Subcutaneous abdominal adipose tissue (tissue), 5 donors: ENCODE measurements around the gene LAMP5.

ENCODE experiments used
- H3K27ac ChIP-seq: one replicate; pipeline ENCODE4 v1.7.0; 2013; ENCODE audit warnings: low read depth, mild to moderate bottlenecking, inconsistent platforms, low read length, moderate library complexity
- H3K27me3 ChIP-seq, 5 donors: one replicate each; pipeline ENCODE4 v1.7.0; 2013; ENCODE audit warnings: low read length in 5 of 5, inconsistent platforms in 1 of 5; ENCODE audit not compliant: control insufficient read depth in 5 of 5, insufficient read depth in 4 of 5
- H3K36me3 ChIP-seq, 5 donors: one replicate each; pipeline ENCODE4 v1.7.0; 2013; ENCODE audit warnings: low read length in 5 of 5; ENCODE audit not compliant: control insufficient read depth in 5 of 5, insufficient read depth in 5 of 5
- H3K4me1 ChIP-seq, 5 donors: one replicate each; pipeline ENCODE4 v1.7.0; 2013; ENCODE audit warnings: low read length in 5 of 5, mild to moderate bottlenecking in 3 of 5, moderate library complexity in 1 of 5; ENCODE audit not compliant: control insufficient read depth in 5 of 5, insufficient read depth in 5 of 5
- H3K4me3 ChIP-seq, 5 donors: one replicate each; pipeline ENCODE4 v1.7.0; 2013; ENCODE audit warnings: low read length in 5 of 5, low read depth in 1 of 5
- H3K9ac ChIP-seq, 5 donors: one replicate each; pipeline ENCODE4 v1.7.0; 2013; ENCODE audit warnings: low read length in 5 of 5, mild to moderate bottlenecking in 4 of 5, moderate library complexity in 3 of 5
- H3K9me3 ChIP-seq, 5 donors: one replicate each; pipeline ENCODE4 v1.7.0; 2013; ENCODE audit warnings: low read length in 5 of 5; ENCODE audit not compliant: control insufficient read depth in 5 of 5
- donor health status: healthy.
- donor health status: healthy.
- donor health status: healthy.
- donor health status: healthy.
- donor health status: healthy.

The LAMP5 gene

DNA sequence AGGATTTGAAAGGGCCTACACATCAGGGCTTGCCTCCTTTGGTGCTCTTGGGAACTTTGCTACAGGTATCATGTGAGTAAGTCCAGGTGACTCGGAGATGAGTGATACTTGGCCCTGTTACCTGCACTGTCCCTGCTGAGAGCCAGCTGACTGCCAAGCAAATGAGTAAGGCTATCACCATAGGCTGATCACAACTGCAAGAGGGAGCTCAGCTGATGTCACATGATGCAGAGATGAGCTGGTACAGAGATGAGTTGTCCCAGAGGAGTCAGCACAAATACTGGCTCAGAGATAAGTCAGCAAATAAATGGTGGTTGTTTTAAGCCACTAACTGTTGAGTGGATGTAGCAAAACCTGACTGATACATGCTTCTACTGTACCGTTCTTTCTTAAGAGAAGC, 41.4 kb downstream of the LAMP5 start:
- no peak overlapping the region for H3K27ac ChIP-seq
- H3K9ac ChIP-seq: no peak overlapping the region
- H3K27me3 ChIP-seq: no peaks in the 10 kb centered on the region
- H3K4me3 ChIP-seq: no peak overlapping the region
- peaks cover 0 to 11% (median 3%) of the 10 kb centered on the region in 5 donors for H3K9me3 ChIP-seq
- H3K36me3 ChIP-seq: no peaks in the 10 kb centered on the region
- no peaks in the 10 kb centered on the region for H3K4me1 ChIP-seq

- Histone ChIP-seq H3K4me3 (no peak overlapping the region), H3K4me1 (no peaks in the 10 kb centered on the region), H3K9ac (no peak overlapping the region), H3K27ac (no peak overlapping the region), H3K36me3 (no peaks in the 10 kb centered on the region), H3K27me3 (no peaks in the 10 kb centered on the region), H3K9me3 (peaks cover 0 to 11% (median 3%) of the 10 kb centered on the region in 5 donors)
Measured at GRCh38 chr20:9557411-9557810, 43.0 kb downstream of the LAMP5 start.

- Histone ChIP-seq H3K36me3 (no peaks in the 10 kb centered on the region), H3K27me3 (peaks cover 0 to 2% (median 0%) of the 10 kb centered on the region in 5 donors), H3K27ac (no peak overlapping the region), H3K9me3 (peaks cover 0 to 8% (median 0%) of the 10 kb centered on the region in 5 donors), H3K9ac (no peak overlapping the region), H3K4me3 (no peak overlapping the region), H3K4me1 (no peaks in the 10 kb centered on the region)
Measured at GRCh38 chr20:9565910-9566550, 51.6 kb downstream of the LAMP5 start.

- Histone ChIP-seq H3K27me3 (peaks cover 0 to 4% (median 0%) of the 10 kb centered on the region in 5 donors), H3K36me3 (no peaks in the 10 kb centered on the region), H3K4me1 (no peaks in the 10 kb centered on the region), H3K27ac (no peak overlapping the region), H3K4me3 (no peak overlapping the region), H3K9ac (no peak overlapping the region), H3K9me3 (peaks cover 0 to 8% (median 0%) of the 10 kb centered on the region in 5 donors)
Measured at GRCh38 chr20:9566977-9567376, 52.6 kb downstream of the LAMP5 start.

- no peaks in the 10 kb centered on the region for H3K36me3 ChIP-seq
- no peak overlapping the region for H3K27ac ChIP-seq
- no peak overlapping the region for H3K4me3 ChIP-seq
- no peak overlapping the region for H3K9ac ChIP-seq
- H3K9me3 ChIP-seq: peaks cover 0 to 8% (median 0%) of the 10 kb centered on the region in 5 donors
- H3K27me3 ChIP-seq: peaks cover 2 to 9% (median 6%) of the 10 kb centered on the region in 5 donors
- no peaks in the 10 kb centered on the region for H3K4me1 ChIP-seq
Measured at GRCh38 chr20:9570612-9571011, 56.2 kb downstream of the LAMP5 start.

DNA sequence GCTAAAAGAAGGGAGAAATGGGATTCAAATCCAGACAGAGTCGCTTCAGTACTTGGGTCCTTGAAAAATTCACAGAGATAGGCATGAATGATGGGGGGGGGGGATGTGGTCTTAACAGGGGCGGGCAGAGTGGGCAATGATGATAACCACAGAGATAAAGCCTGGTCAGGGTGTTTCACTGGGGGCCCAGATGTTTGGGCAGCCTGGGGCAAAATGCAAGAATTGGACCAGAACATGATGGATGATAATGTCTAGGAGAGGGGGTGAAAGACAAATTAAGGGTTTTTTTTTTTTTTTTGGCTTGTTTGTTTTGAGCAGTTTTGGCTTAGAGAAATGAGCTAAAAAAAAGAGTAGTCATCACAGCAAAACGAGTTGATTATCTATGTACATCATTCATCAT, 57.4 kb downstream of the LAMP5 start:
- no peaks in the 10 kb centered on the region for H3K36me3 ChIP-seq
- H3K9ac ChIP-seq: no peak overlapping the region
- no peaks in the 10 kb centered on the region for H3K4me1 ChIP-seq
- H3K9me3 ChIP-seq: peaks cover 0 to 8% (median 0%) of the 10 kb centered on the region in 5 donors
- peaks cover 2 to 9% (median 6%) of the 10 kb centered on the region in 5 donors for H3K27me3 ChIP-seq
- no peak overlapping the region for H3K4me3 ChIP-seq
- no peak overlapping the region for H3K27ac ChIP-seq

DNA sequence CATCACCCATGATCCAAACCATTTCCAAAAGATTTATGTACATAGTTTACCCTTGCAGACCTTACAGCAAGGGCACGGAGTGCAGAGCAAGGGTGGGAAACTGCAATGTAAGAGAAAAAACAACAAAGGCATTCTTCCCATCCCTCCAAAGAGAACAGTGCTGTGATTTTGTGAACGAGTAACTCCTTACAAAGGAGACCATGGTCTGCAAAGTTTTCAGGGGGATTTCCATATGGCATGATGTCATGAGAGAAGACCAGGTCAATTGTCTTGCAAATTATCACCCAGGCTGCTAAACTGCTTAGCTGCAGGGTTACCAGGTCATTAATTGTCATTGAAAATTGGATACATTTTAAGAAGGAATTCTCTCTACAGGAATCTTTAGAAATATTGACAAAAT, 58.3 kb downstream of the LAMP5 start:
- H3K4me3 ChIP-seq: no peak overlapping the region
- no peak overlapping the region for H3K27ac ChIP-seq
- H3K4me1 ChIP-seq: no peaks in the 10 kb centered on the region
- peaks cover 0 to 8% (median 0%) of the 10 kb centered on the region in 5 donors for H3K9me3 ChIP-seq
- peaks cover 2 to 9% (median 6%) of the 10 kb centered on the region in 5 donors for H3K27me3 ChIP-seq
- no peak overlapping the region for H3K9ac ChIP-seq
- no peaks in the 10 kb centered on the region for H3K36me3 ChIP-seq

DNA sequence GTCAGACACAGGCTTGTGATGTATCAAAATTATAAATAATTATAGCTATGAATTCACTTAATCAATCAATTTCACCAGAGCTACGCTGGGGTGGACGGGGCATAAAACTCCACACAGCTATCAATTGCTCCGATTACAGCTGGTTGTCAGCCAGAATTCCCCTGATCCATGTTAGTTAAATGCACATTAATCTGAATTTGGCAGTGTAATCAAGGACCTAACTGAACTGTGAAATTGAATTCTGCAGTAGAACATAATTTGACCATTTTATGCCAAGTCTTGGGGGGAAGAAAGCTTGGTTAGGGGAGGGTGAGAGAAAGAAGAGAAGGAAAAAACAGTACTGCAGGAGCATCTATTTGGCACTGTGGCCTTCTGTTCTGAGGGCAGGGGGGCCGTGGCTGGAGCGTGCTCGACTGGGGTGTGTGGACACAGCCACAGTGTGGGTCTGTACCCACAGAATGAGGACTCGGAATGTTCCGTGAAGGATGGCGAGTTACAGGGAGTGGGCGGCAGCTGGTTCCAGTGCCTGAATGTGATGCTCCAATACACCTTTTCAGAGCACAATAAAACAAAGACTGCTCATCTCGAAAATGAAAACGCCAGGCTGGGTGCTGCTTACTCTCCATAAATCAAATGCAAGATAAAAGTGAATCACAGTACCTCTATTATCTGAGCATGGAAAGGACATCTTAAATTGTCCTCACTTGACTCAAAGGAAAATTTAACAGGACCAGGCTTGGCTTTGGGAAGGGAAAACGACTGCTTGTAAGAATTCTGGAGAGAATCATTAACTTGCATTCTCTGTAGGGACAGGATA, 59.2 kb downstream of the LAMP5 start:
- Histone ChIP-seq H3K9me3 (peaks cover 0 to 5% (median 0%) of the 10 kb centered on the region in 5 donors), H3K4me3 (no peak overlapping the region), H3K27me3 (peaks cover 2 to 9% (median 6%) of the 10 kb centered on the region in 5 donors), H3K9ac (no peak overlapping the region), H3K4me1 (no peaks in the 10 kb centered on the region), H3K27ac (no peak overlapping the region), H3K36me3 (no peaks in the 10 kb centered on the region)

DNA sequence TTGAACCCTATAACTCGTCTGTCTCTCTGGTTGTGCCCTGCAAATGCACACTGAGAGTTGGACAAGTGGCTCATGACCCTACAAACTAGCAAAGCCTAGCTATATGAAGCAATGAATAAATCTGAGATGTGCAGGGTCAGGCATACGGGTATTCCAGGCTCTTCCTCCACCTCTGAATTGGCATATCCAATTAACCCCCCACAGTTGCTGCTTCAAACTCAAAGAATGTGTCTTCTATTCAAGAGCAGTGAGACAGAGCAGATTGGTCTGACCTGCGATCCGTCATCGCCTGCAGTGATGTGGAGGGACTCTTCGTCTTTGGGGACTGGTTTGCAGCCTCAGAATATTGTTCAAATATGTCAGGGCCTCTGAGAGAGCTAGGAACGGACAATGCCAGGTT, 59.8 kb downstream of the LAMP5 start:
- Histone ChIP-seq H3K36me3 (no peaks in the 10 kb centered on the region), H3K27me3 (peaks cover 2 to 9% (median 6%) of the 10 kb centered on the region in 5 donors), H3K9me3 (peaks cover 0 to 3% (median 0%) of the 10 kb centered on the region in 5 donors), H3K9ac (no peak overlapping the region), H3K4me3 (no peak overlapping the region), H3K27ac (no peak overlapping the region), H3K4me1 (no peaks in the 10 kb centered on the region)

DNA sequence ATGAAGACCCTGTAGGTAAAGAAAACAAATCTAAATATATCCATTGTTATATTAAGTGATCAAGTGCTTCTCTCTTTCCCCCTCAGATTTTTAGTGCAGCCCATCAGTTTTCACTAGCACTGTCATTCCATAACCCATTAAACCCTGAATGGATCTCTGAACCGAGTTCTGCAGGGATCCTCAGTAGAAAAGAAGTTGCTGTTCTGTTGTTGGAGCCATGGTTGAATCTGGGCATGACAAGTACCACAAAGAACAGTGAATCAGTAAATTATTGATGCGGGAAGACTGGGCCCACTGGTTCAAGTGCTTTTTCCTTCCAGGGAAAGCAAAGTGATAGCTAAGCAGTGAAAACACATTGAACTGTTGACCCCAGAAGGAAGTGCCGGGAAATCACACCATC, 60.4 kb downstream of the LAMP5 start:
- Histone ChIP-seq H3K36me3 (no peaks in the 10 kb centered on the region), H3K27me3 (peaks cover 0 to 9% (median 6%) of the 10 kb centered on the region in 5 donors), H3K4me1 (no peaks in the 10 kb centered on the region), H3K9me3 (no peaks in the 10 kb centered on the region), H3K9ac (no peak overlapping the region), H3K4me3 (no peak overlapping the region), H3K27ac (no peak overlapping the region)
